Trophoblast cell (in vitro differentiated cells and primary cell): ENCODE measurements around the gene NDUFV1.
A peak's percentile ranks its signal among the peaks of the same experiment; 100 is the strongest.

ENCODE experiments used
- DNase-seq, 2 donors: peaks; one replicate each; pipeline ENCODE4 v3.0.0-alpha.2; 2016
- H2AFZ ChIP-seq: 2 replicates; pipeline ENCODE4 v1.6.1; 2013; ENCODE audit warnings: low read length, moderate library complexity, mild to moderate bottlenecking; ENCODE audit not compliant: insufficient read depth, poor library complexity
- H2AK5ac ChIP-seq: 2 replicates; pipeline ENCODE4 v1.6.1; 2013; ENCODE audit warnings: mild to moderate bottlenecking, low read length
- H2BK120ac ChIP-seq: 2 replicates; pipeline ENCODE4 v1.6.1; 2013; ENCODE audit warnings: low read length, mild to moderate bottlenecking, moderate library complexity; ENCODE audit not compliant: insufficient read depth, poor library complexity
- H2BK12ac ChIP-seq: 2 replicates; pipeline ENCODE4 v1.6.1; 2013; ENCODE audit warnings: mild to moderate bottlenecking, low read length, moderate library complexity
- H2BK5ac ChIP-seq: 2 replicates; pipeline ENCODE4 v1.6.1; 2013; ENCODE audit warnings: low read length, low read depth, moderate library complexity, mild to moderate bottlenecking; ENCODE audit not compliant: poor library complexity
- H3K14ac ChIP-seq: 2 replicates; pipeline ENCODE4 v1.6.1; 2013; ENCODE audit warnings: mild to moderate bottlenecking, low read length
- H3K18ac ChIP-seq: 2 replicates; pipeline ENCODE4 v1.6.1; 2013; ENCODE audit warnings: mild to moderate bottlenecking, low read length
- H3K23ac ChIP-seq: 2 replicates; pipeline ENCODE4 v1.6.1; 2013; ENCODE audit warnings: low read length
- H3K27ac ChIP-seq: 2 replicates; pipeline ENCODE4 v1.5.1; 2013; ENCODE audit warnings: low read depth, mild to moderate bottlenecking, inconsistent platforms, low read length, moderate library complexity
- H3K27me3 ChIP-seq: 2 replicates; pipeline ENCODE4 v1.6.1; 2013; ENCODE audit warnings: inconsistent platforms, mild to moderate bottlenecking, low read length, moderate library complexity; ENCODE audit not compliant: insufficient read depth
- H3K36me3 ChIP-seq, 2 experiments: 1 replicate in 1 of 2; 2 replicates in 1 of 2; pipeline ENCODE4 v1.6.1; 2013; ENCODE audit warnings: low read length in 2 of 2, mild to moderate bottlenecking in 2 of 2, moderate library complexity in 1 of 2; ENCODE audit not compliant: insufficient read depth in 2 of 2, control insufficient read depth in 1 of 2
- H3K4ac ChIP-seq: 2 replicates; pipeline ENCODE4 v1.6.1; 2013; ENCODE audit warnings: low read depth, mild to moderate bottlenecking, low read length, moderate library complexity
- H3K4me1 ChIP-seq, 2 experiments: 1 replicate in 1 of 2; 2 replicates in 1 of 2; pipeline ENCODE4 v1.6.1; 2013; ENCODE audit warnings: low read length in 2 of 2, mild to moderate bottlenecking in 2 of 2, moderate library complexity in 1 of 2; ENCODE audit not compliant: insufficient read depth in 2 of 2, control insufficient read depth in 1 of 2
- H3K4me2 ChIP-seq: 2 replicates; pipeline ENCODE4 v1.6.1; 2013; ENCODE audit warnings: inconsistent platforms, mild to moderate bottlenecking, low read length, moderate library complexity
- H3K4me3 ChIP-seq: 2 replicates; pipeline ENCODE4 v1.5.1; 2013; ENCODE audit warnings: mild to moderate bottlenecking, low read depth, low read length, inconsistent platforms
- H3K79me1 ChIP-seq: one replicate; pipeline ENCODE4 v1.6.1; 2013; ENCODE audit warnings: low read length
- H3K79me2 ChIP-seq: 2 replicates; pipeline ENCODE4 v1.6.1; 2013; ENCODE audit warnings: low read length, mild to moderate bottlenecking; ENCODE audit not compliant: control insufficient read depth, insufficient read depth, poor library complexity
- H3K9ac ChIP-seq: 2 replicates; pipeline ENCODE4 v1.6.1; 2013; ENCODE audit warnings: mild to moderate bottlenecking, low read length
- H3K9me3 ChIP-seq: 2 replicates; pipeline ENCODE4 v1.6.1; 2013; ENCODE audit warnings: low read depth, mild to moderate bottlenecking, control low read depth, inconsistent platforms, low read length; ENCODE audit not compliant: insufficient read depth
- H4K12ac ChIP-seq: 2 replicates; pipeline ENCODE4 v1.6.1; 2013; ENCODE audit warnings: low read depth, mild to moderate bottlenecking, low read length, moderate library complexity
- H4K8ac ChIP-seq: 2 replicates; pipeline ENCODE4 v1.6.1; 2013; ENCODE audit warnings: low read depth, mild to moderate bottlenecking, low read length, moderate library complexity
- H4K91ac ChIP-seq: one replicate; pipeline ENCODE4 v1.6.1; 2013; ENCODE audit warnings: low read depth, mild to moderate bottlenecking, low read length, moderate library complexity
- WGBS: extraction: QIAGEN DNeasy Blood & Tissue Kit; methylation state at CpG from one replicate; pipeline ENCODE4 v1.1.7; 2013; ENCODE audit warnings: missing lambda C conversion rate; ENCODE audit not compliant: insufficient read length, insufficient coverage; ENCODE audit errors: extremely low coverage; 5-methylcytosine and 5-hydroxymethylcytosine counted together

Gene NDUFV1

GRCh38 chr11:67604815-67605214 lies 1.9 kb upstream of the NDUFV1 start:
- Histone ChIP-seq H2BK5ac (no peak overlapping the region), H3K14ac (no peak overlapping the region), H3K36me3 (peaks cover 10 to 13% of the 10 kb centered on the region in 2 experiments), H3K27ac (no peak overlapping the region), H3K4me1 (peaks cover 8 to 11% of the 10 kb centered on the region in 2 experiments), H3K9me3 (peaks cover 3% of the 10 kb centered on the region), H3K9ac (no peak overlapping the region), H3K4ac (no peak overlapping the region), H4K12ac (no peak overlapping the region), H4K8ac (no peak overlapping the region), H3K4me2 (no peak overlapping the region), H2BK12ac (no peak overlapping the region), H4K91ac (no peak overlapping the region), H3K27me3 (no peaks in the 10 kb centered on the region), H3K79me2 (peaks cover 3% of the 10 kb centered on the region), H2AK5ac (no peak overlapping the region), H3K4me3 (no peak overlapping the region), H2AFZ (no peak overlapping the region), H2BK120ac (no peak overlapping the region), H3K79me1 (peaks cover 6% of the 10 kb centered on the region), H3K23ac (no peak overlapping the region), H3K18ac (no peak overlapping the region)
- no peak for DNase-seq
- no CpG with 5 or more reads among the region's 2 CpGs for WGBS

- H2AFZ ChIP-seq, result no peak overlapping the region
- WGBS, result no CpG with 5 or more reads among the region's 11 CpGs
- no peak overlapping the region for H3K4ac ChIP-seq
- H3K4me1 ChIP-seq, result peaks cover 8 to 11% of the 10 kb centered on the region in 2 experiments
- no peak for DNase-seq
- no peak overlapping the region for H2BK12ac ChIP-seq
- peaks cover 13 to 16% of the 10 kb centered on the region in 2 experiments for H3K36me3 ChIP-seq
- peaks cover 3% of the 10 kb centered on the region for H3K79me2 ChIP-seq
- peaks cover 6% of the 10 kb centered on the region for H3K79me1 ChIP-seq
- H3K18ac ChIP-seq, result no peak overlapping the region
- peak overlapping the region; percentile 39 for H4K8ac ChIP-seq
- H3K4me3 ChIP-seq, result no peak overlapping the region
- H3K27ac ChIP-seq, result no peak overlapping the region
- no peak overlapping the region for H2BK5ac ChIP-seq
- H4K12ac ChIP-seq, result no peak overlapping the region
- H3K9ac ChIP-seq, result no peak overlapping the region
- no peak overlapping the region for H3K4me2 ChIP-seq
- H3K14ac ChIP-seq, result no peak overlapping the region
- no peak overlapping the region for H2AK5ac ChIP-seq
- H3K9me3 ChIP-seq, result peaks cover 3% of the 10 kb centered on the region
- no peak overlapping the region for H3K23ac ChIP-seq
- H2BK120ac ChIP-seq, result no peak overlapping the region
- no peaks in the 10 kb centered on the region for H3K27me3 ChIP-seq
- H4K91ac ChIP-seq, result no peak overlapping the region
Observed at GRCh38 chr11:67605231-67606011, 1.3 kb upstream of the NDUFV1 start.

GRCh38 chr11:67606093-67606491 lies 644 bp upstream of the NDUFV1 start:
- H3K18ac ChIP-seq, result no peak overlapping the region
- DNase-seq, result no peak
- peak overlapping the region; percentile 38 for H4K12ac ChIP-seq
- H3K4me2 ChIP-seq, result peak overlapping the region; percentile 98
- H3K27ac ChIP-seq, result no peak overlapping the region
- H3K14ac ChIP-seq, result no peak overlapping the region
- peaks cover 3% of the 10 kb centered on the region for H3K9me3 ChIP-seq
- peak overlapping the region; percentile 71 for H3K4me3 ChIP-seq
- H2AK5ac ChIP-seq, result peak overlapping the region; percentile 11
- H3K4me1 ChIP-seq, result peaks cover 8 to 11% of the 10 kb centered on the region in 2 experiments
- no peaks in the 10 kb centered on the region for H3K27me3 ChIP-seq
- peaks cover 3% of the 10 kb centered on the region for H3K79me2 ChIP-seq
- H3K23ac ChIP-seq, result no peak overlapping the region
- no peak overlapping the region for H2BK12ac ChIP-seq
- peak overlapping the region; percentile 70 for H4K8ac ChIP-seq
- WGBS, result no CpG with 5 or more reads among the region's 17 CpGs
- H2BK5ac ChIP-seq, result no peak overlapping the region
- no peak overlapping the region for H4K91ac ChIP-seq
- no peak overlapping the region for H3K4ac ChIP-seq
- H2BK120ac ChIP-seq, result no peak overlapping the region
- H3K9ac ChIP-seq, result peak overlapping the region; percentile 40
- H3K36me3 ChIP-seq, result peaks cover 20 to 23% of the 10 kb centered on the region in 2 experiments
- H3K79me1 ChIP-seq, result peaks cover 6% of the 10 kb centered on the region
- H2AFZ ChIP-seq, result peak overlapping the region; percentile 68

- peak overlapping the region; percentile 90 for H3K9ac ChIP-seq
- no CpG with 5 or more reads among the region's 9 CpGs for WGBS
- H4K8ac ChIP-seq, result peak overlapping the region; percentile 95
- H3K4ac ChIP-seq, result peak overlapping the region; percentile 81
- no peak overlapping the region for H3K18ac ChIP-seq
- no peaks in the 10 kb centered on the region for H3K27me3 ChIP-seq
- H3K4me3 ChIP-seq, result peak overlapping the region; percentile 93
- H4K91ac ChIP-seq, result no peak overlapping the region
- H2BK5ac ChIP-seq, result no peak overlapping the region
- no peak overlapping the region for H2BK120ac ChIP-seq
- peaks cover 8 to 11% of the 10 kb centered on the region in 2 experiments for H3K4me1 ChIP-seq
- H2BK12ac ChIP-seq, result no peak overlapping the region
- DNase-seq, result no peak
- H3K4me2 ChIP-seq, result peak overlapping the region; percentile 98
- H4K12ac ChIP-seq, result peak overlapping the region; percentile 12
- H2AK5ac ChIP-seq, result no peak overlapping the region
- H3K27ac ChIP-seq, result no peak overlapping the region
- H3K9me3 ChIP-seq, result peaks cover 3% of the 10 kb centered on the region
- peaks cover 34 to 37% of the 10 kb centered on the region in 2 experiments for H3K36me3 ChIP-seq
- no peak overlapping the region for H2AFZ ChIP-seq
- H3K23ac ChIP-seq, result no peak overlapping the region
- no peak overlapping the region for H3K14ac ChIP-seq
- peaks cover 6% of the 10 kb centered on the region for H3K79me1 ChIP-seq
- peaks cover 3% of the 10 kb centered on the region for H3K79me2 ChIP-seq
Observed at GRCh38 chr11:67607507-67607906, 771 bp downstream of the NDUFV1 start.
